Dermis lymphatic vessel endothelial cell (primary cell): Measurements from ENCODE around the gene KLK4. TPM values are rescaled to one million over a fixed set of nuclear protein-coding genes. Genes with fewer than 3 reads are reported as not detected.

Experiments used
- total RNA-seq: library from RNA; depleted of rRNA; stranded (reverse); fragments of >200 nt; gene quantifications from 2 replicates; pipeline ENCODE4 v1.2.1, GENCODE V29; 2014

Gene KLK4, protein sequence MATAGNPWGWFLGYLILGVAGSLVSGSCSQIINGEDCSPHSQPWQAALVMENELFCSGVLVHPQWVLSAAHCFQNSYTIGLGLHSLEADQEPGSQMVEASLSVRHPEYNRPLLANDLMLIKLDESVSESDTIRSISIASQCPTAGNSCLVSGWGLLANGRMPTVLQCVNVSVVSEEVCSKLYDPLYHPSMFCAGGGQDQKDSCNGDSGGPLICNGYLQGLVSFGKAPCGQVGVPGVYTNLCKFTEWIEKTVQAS
- not detected in 2 replicates for total RNA-seq

DNA sequence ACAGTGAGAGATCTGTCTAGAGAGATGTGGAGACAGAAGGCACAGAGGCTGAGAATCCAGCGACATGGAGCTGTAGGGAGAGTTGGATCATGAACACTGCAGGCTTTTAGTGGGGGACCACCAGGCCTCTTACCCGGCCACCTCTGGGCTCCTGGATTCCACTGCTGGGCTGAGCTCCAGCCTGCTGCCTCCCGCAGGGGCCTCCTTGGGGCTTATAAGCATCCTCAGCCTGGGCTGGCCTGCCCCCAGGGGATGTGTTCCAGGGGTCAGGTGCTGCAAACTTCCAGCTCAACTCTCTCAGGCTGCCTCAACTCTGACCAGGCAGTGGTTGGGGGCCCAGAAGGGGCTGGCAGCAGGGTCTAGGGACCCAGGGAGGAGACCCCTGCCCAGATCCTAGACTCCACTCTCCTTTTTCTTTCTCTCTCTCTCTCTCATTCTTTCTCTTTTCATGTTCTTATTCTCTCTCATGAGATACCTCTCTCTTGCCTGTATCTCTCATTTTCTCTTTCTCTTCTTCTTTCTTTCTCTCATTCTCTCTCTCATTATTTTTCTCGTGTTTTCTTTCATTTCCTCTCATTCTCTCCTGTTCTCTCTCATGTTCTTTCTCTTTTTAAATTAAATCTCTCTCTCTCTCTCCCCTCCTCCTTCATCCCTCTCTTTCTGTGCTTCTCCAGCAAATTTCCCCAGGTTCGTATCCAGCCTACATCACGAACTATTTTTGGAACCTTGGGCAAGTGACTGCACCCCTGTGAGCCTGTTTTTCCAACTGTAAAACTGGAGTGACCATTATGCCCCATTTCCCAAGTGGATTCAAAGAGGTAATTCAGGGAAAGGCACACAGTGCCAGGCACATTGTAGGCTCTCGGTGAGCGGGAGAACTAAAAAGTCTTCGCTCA lies at the start of gene KLK4:
Gene KLK4, minus strand, starts transcription at position 190 of the 896 bp plus-strand sequence. CDS start 657 bp downstream, outside the sequence.

GRCh38 chr19:50952910-50953309 lies 41.7 kb upstream of the KLK4 start, which contains the start of gene KLK5:
KLK5 (minus strand) TSS chr19:50953038; CDS start chr19:50952657, 381 bp downstream.

GRCh38 chr19:50873056-50873455 lies 38.1 kb downstream of the KLK4 start, which contains the start of gene KLK2:
KLK2 (plus strand) TSS chr19:50873439; CDS start chr19:50873474, 35 bp downstream.

Other genes starting within 250 kb of the KLK4 start
- not detected in 2 replicates for gene SHANK1, start 191.6 kb downstream of the KLK4 start, total RNA-seq
- 0.34 and 1.6 TPM in 2 replicates for gene CLEC11A, start 188.0 kb downstream of the KLK4 start, total RNA-seq
- gene GPR32, start 140.9 kb downstream of the KLK4 start, total RNA-seq: not detected in 2 replicates
- not detected in 2 replicates for gene ACP4, start 121.0 kb downstream of the KLK4 start, total RNA-seq
- not detected in 2 replicates for gene KLK1, start 87.6 kb downstream of the KLK4 start, total RNA-seq
- not detected in 2 replicates for gene KLK15, start 77.8 kb downstream of the KLK4 start, total RNA-seq
- gene KLK3, start 56.5 kb downstream of the KLK4 start, total RNA-seq: not detected in 2 replicates
- not detected in 2 replicates for gene KLK2, start 38.0 kb downstream of the KLK4 start, total RNA-seq
- not detected in 2 replicates for gene KLK5, start 41.6 kb upstream of the KLK4 start, total RNA-seq
- not detected in 2 replicates for gene KLK6, start 58.2 kb upstream of the KLK4 start, total RNA-seq
- gene KLK7, start 72.5 kb upstream of the KLK4 start, total RNA-seq: not detected in 2 replicates
- gene KLK8, start 90.2 kb upstream of the KLK4 start, total RNA-seq: not detected in 2 replicates
- not detected in 2 replicates for gene KLK10, start 108.3 kb upstream of the KLK4 start, total RNA-seq
- not detected in 2 replicates for gene KLK11, start 115.2 kb upstream of the KLK4 start, total RNA-seq
- gene KLK12, start 123.6 kb upstream of the KLK4 start, total RNA-seq: not detected in 2 replicates
- gene KLK13, start 153.7 kb upstream of the KLK4 start, total RNA-seq: not detected in 2 replicates
- not detected in 2 replicates for gene KLK14, start 171.5 kb upstream of the KLK4 start, total RNA-seq
- 3.7 and 5.0 TPM in 2 replicates for gene CTU1, start 197.0 kb upstream of the KLK4 start, total RNA-seq
- 0.11 and 0.34 TPM in 2 replicates for gene SIGLEC9, start 213.5 kb upstream of the KLK4 start, total RNA-seq
- not detected in 2 replicates for gene SIGLEC7, start 230.9 kb upstream of the KLK4 start, total RNA-seq